ENCODE measurements around the gene TP63. TPM values are rescaled to one million over a fixed set of nuclear protein-coding genes. Genes with fewer than 3 reads are reported as not detected.

The TP63 gene
- total and polyA plus RNA-seq, 7 donors: under 0.01 to 0.28 (median 0.15) TPM; not detected in 3

DNA sequence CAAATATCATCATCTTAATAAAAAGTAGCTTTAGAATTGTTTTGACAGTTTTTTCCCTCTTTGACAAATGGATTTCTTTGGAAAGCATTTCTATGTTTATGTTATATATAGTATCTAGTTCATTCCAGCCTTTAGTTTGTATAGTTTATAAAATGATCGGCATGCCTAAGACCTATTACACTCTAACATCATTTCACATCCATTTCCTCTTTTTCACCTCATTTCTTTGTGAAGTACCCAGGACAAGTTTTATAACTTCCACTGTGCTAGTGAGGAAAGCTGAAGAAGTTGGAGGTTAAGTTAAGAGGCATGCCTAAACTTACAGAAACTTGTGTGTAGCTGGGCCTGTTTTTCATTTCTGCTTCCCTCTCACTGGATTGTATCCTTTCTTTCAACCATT is 178.4 kb downstream of the TP63 start:
- Histone ChIP-seq H3K27me3 (no peaks in the 10 kb centered on the region), H3K4me1 (no peaks in the 10 kb centered on the region), H3K4me3 (no peak overlapping the region), H3K9me3 (no peaks in the 10 kb centered on the region), H3K36me3 (no peaks in the 10 kb centered on the region), H3K27ac (no peak overlapping the region)
- WGBS, 2 donors: 67 to 95% methylated on average over 1 of the region's 1 CpG
- intact Hi-C loops (cut with DNase I): no loop called here
- TF ChIP-seq CTCF (IDR thresholded peaks at IDR 0.05): no peak
- TF ChIP-seq POLR2AphosphoS5 (IDR thresholded peaks at IDR 0.05): no peak
- TF ChIP-seq EP300 (IDR thresholded peaks at IDR 0.05): no peak
- no peak for TF ChIP-seq POLR2A (IDR thresholded peaks at IDR 0.05)
- no peak for DNase-seq

DNA sequence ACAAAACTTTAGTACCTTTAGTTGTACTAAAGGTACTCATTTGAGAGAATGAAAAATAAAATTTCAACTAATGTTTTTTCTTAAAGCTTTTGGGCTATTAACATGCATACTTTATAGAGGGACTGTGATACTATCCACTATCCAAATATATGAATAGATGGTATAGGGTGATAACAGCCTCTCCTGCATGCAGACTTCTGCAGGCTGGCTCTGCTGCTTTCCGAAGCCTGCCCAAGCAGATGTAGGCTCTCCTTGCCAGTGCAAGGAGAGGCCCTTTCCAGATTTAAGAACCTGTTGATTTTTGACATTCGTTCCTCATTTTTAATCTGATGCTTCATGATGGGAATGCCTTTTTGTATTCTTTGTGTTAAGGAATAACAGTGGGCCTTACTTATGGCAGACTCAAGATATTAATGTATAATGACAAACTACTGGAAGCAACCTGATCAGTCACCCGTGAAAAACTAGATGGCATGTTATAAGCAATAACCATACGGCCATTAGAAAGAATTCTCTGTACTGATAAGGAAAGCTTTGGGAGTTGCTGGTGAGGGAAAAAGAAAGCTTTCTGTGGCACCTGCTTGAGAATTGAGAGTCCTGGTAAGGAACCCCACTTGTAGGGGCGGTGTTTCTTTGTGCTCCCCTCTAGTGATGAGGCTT is 181.7 kb downstream of the TP63 start:
- H3K9me3 ChIP-seq: no peaks in the 10 kb centered on the region
- TF ChIP-seq POLR2A (IDR thresholded peaks at IDR 0.05): no peak
- no peak overlapping the region for H3K4me3 ChIP-seq
- no peaks in the 10 kb centered on the region for H3K4me1 ChIP-seq
- H3K27me3 ChIP-seq: no peaks in the 10 kb centered on the region
- H3K27ac ChIP-seq: no peak overlapping the region
- intact Hi-C loops (cut with DNase I): no loop called here
- DNase-seq: no peak
- H3K36me3 ChIP-seq: no peaks in the 10 kb centered on the region
- WGBS, 2 donors: 88 to 92% methylated on average over 5 of the region's 5 CpGs

DNA sequence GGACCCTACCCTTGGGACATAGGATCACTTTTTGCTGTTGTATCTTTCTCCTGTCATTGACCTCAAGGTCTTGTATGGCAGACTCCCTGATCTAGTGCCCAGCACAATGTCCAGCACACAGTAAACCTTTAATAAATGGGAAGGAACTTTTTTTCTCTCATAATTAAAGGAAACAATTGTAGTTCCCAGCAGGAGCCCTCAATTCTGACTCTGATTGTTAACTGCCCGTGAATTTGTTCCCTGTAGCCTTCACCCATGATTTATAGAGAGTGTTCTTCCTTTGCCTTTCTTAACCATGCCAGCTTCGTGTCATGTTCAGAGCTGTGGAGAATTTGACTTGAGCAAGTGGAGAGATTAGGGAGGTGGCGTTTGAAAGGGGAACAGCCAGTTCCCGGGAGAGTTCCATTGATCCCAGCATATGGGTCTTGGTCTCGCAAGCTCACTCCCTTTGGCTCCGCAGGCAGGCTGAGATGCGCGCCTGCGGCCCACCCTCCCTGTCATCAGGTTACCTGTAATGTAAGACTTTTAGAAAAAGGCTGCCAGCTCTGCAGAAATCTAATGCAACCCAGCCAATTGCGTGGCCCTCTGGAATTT is 182.6 kb downstream of the TP63 start:
- TF ChIP-seq POLR2A (IDR thresholded peaks at IDR 0.05) (no peak), EP300 (IDR thresholded peaks at IDR 0.05) (no peak), POLR2AphosphoS5 (IDR thresholded peaks at IDR 0.05) (no peak), CTCF (IDR thresholded peaks at IDR 0.05) (no peak)
- Histone ChIP-seq H3K9me3 (no peaks in the 10 kb centered on the region), H3K36me3 (no peaks in the 10 kb centered on the region), H3K4me3 (no peak overlapping the region), H3K4me1 (no peaks in the 10 kb centered on the region), H3K27ac (no peak overlapping the region), H3K27me3 (no peaks in the 10 kb centered on the region)
- DNase-seq: no peak
- WGBS, 2 donors: 89 to 91% methylated on average over 10 of the region's 10 CpGs
- intact Hi-C loops (cut with DNase I): no loop called here

- no peaks in the 10 kb centered on the region for H3K9me3 ChIP-seq
- H3K4me1 ChIP-seq: no peaks in the 10 kb centered on the region
- H3K27ac ChIP-seq: no peak overlapping the region
- no peak overlapping the region for H3K4me3 ChIP-seq
- no peaks in the 10 kb centered on the region for H3K36me3 ChIP-seq
- DNase-seq: no peak
- no peaks in the 10 kb centered on the region for H3K27me3 ChIP-seq
- intact Hi-C loops (cut with DNase I): no loop called here
- WGBS, 2 donors: 66 to 91% methylated on average over 2 of the region's 2 CpGs
- TF ChIP-seq POLR2A (IDR thresholded peaks at IDR 0.05) (no peak), POLR2AphosphoS5 (IDR thresholded peaks at IDR 0.05) (no peak)
These were observed 189.2 kb downstream of the TP63 start for GRCh38 chr3:189820365-189820720.

DNA sequence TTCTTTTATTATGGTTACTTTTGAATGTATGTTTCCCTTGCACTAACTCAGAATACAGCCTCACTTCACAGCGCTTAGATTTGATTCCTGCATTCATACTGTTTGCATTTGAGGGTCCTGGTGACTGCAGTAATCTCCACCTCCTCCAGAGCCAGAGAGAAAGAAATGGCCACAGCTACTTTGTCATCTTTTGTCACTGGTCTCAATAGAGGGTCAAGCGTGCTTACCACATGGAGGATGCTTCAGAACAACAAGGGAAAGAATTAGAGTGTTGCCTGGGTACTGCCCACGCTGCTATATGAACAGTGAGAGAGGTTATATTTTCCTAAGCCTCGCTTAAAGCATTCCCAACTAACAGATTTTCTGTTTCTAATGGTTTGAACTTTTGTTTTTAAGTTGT is 190.1 kb downstream of the TP63 start:
- H3K4me1 ChIP-seq: no peaks in the 10 kb centered on the region
- no peak overlapping the region for H3K4me3 ChIP-seq
- TF ChIP-seq EP300 (IDR thresholded peaks at IDR 0.05) (no peak), CTCF (IDR thresholded peaks at IDR 0.05) (no peak), POLR2A (IDR thresholded peaks at IDR 0.05) (no peak), POLR2AphosphoS5 (IDR thresholded peaks at IDR 0.05) (no peak)
- WGBS, 2 donors: 68 to 69% methylated on average over 4 of the region's 4 CpGs
- intact Hi-C loops (cut with DNase I): no loop called here
- no peaks in the 10 kb centered on the region for H3K9me3 ChIP-seq
- DNase-seq: no peak
- no peaks in the 10 kb centered on the region for H3K27me3 ChIP-seq
- H3K27ac ChIP-seq: no peak overlapping the region
- H3K36me3 ChIP-seq: no peaks in the 10 kb centered on the region

- 83 to 85% methylated on average over 3 of the region's 3 CpGs for WGBS, 2 donors
- intact Hi-C loops (cut with DNase I): no loop called here
- Histone ChIP-seq H3K4me3 (no peak overlapping the region), H3K27ac (no peak overlapping the region), H3K27me3 (no peaks in the 10 kb centered on the region), H3K9me3 (no peaks in the 10 kb centered on the region), H3K4me1 (no peaks in the 10 kb centered on the region), H3K36me3 (no peaks in the 10 kb centered on the region)
- TF ChIP-seq EP300 (IDR thresholded peaks at IDR 0.05): no peak
- TF ChIP-seq POLR2A (IDR thresholded peaks at IDR 0.05): no peak
- TF ChIP-seq CTCF (IDR thresholded peaks at IDR 0.05): no peak
- no peak for TF ChIP-seq POLR2AphosphoS5 (IDR thresholded peaks at IDR 0.05)
- no peak for DNase-seq
These were observed 191.5 kb downstream of the TP63 start for GRCh38 chr3:189822726-189823125.

Measured in sigmoid colon (tissue), 7 donors.